Activated naive CD4-positive, alpha-beta T cell treated with anti-CD3 and anti-CD28 coated beads, Interleukin-2, amount 50 U/mL, for 24 hours (primary cell): Measurements from ENCODE around the gene CORT.
"Not testable (repeated sequence)": the region's sequence is repeated elsewhere in the genome, so short reads cannot be mapped to it uniquely, and the experiment has no call there.

Source experiments
- H3K27ac Mint-ChIP-seq: one replicate; pipeline ENCODE4 v1.8.0; 2021; ENCODE audit warnings: mild to moderate bottlenecking, mixed read lengths
- H3K27me3 Mint-ChIP-seq: one replicate; pipeline ENCODE4 v1.8.0; 2021; ENCODE audit warnings: mixed read lengths
- H3K36me3 Mint-ChIP-seq: one replicate; pipeline ENCODE4 v1.8.0; 2021; ENCODE audit warnings: mixed read lengths
- H3K4me1 Mint-ChIP-seq: one replicate; pipeline ENCODE4 v1.8.0; 2021; ENCODE audit warnings: mixed read lengths
- H3K4me3 Mint-ChIP-seq: one replicate; pipeline ENCODE4 v1.8.0; 2021; ENCODE audit warnings: mild to moderate bottlenecking, mixed read lengths
- H3K9me3 Mint-ChIP-seq: one replicate; pipeline ENCODE4 v1.8.0; 2021; ENCODE audit warnings: mixed read lengths

The CORT gene

DNA sequence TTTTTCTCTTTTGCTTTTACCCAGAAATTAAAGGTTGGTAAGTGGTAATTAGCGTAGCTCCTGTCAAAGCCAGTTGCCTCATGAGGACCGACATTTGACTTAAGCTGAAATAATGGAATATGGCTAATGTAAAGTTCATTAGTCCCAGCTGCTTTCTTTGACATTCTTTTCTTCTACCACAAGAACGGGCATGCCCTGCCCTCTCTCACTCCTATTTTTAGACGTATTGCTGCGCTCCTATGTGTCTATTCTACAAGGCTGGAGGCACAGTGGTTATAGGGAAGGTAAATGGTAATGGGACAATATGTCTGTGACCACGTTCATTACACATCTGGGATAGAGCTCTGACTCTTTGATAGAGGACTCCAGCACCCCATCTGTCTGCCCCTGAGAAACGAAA, 6.8 kb downstream of the CORT start:
- Mint-ChIP-seq H3K27ac (no peak overlapping the region), H3K9me3 (no peaks in the 10 kb centered on the region), H3K4me3 (no peak overlapping the region), H3K4me1 (peaks cover 14% of the 10 kb centered on the region), H3K27me3 (no peaks in the 10 kb centered on the region), H3K36me3 (peaks cover 2% of the 10 kb centered on the region)

GRCh38 chr1:10457462-10457861, 7.6 kb downstream of the CORT start:
- H3K4me1 Mint-ChIP-seq = peaks cover 14% of the 10 kb centered on the region
- not testable (repeated sequence) for H3K27me3 Mint-ChIP-seq, H3K36me3 Mint-ChIP-seq, H3K4me3 Mint-ChIP-seq, H3K9me3 Mint-ChIP-seq, H3K27ac Mint-ChIP-seq

- Mint-ChIP-seq H3K4me3 (no peak overlapping the region), H3K27me3 (no peaks in the 10 kb centered on the region), H3K4me1 (peaks cover 14% of the 10 kb centered on the region), H3K9me3 (no peaks in the 10 kb centered on the region), H3K27ac (no peak overlapping the region), H3K36me3 (peaks cover 2% of the 10 kb centered on the region)
These were observed 8.0 kb downstream of the CORT start for GRCh38 chr1:10457875-10458274.

DNA sequence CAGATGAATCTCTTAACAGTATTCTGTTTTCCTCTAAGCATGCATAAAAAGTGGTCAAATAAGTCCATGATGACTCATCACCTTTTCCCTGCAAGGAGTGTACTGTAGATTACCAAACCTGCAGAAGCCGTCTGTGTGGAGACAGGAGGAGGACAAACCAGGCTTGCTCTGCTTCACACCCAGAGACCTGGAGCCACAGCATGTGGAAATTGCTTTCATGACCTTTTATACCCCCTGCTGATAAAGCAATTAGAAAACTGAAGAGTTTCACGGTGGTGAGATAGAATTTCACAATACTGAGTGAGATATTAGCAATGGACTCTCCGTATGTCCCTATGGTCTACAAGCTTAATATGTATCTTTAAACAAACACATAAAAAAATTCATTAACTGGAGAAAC, 9.4 kb downstream of the CORT start:
- Mint-ChIP-seq H3K9me3 (no peaks in the 10 kb centered on the region), H3K4me1 (peaks cover 14% of the 10 kb centered on the region), H3K4me3 (no peak overlapping the region), H3K36me3 (peaks cover 2% of the 10 kb centered on the region), H3K27me3 (no peaks in the 10 kb centered on the region), H3K27ac (no peak overlapping the region)

DNA sequence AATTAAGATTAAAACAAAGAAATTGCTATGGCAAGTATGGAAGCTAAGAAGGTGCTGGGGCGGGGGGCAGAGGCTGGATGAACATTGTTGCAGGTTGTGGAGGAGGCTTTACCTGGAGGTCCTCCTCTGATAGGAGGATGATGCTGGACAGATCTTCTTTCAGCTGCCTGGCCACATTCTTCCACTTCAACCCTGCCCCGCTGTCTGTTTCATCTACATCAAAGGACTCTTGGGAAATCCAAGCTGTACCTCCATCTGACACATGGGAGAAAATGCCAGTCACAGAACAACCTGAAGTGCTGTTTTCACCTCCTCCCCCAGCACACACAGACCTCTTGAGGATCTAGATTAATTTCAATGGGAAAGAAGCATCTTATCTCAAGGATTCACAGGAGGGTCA, 17.2 kb downstream of the CORT start:
- H3K36me3 Mint-ChIP-seq = peaks cover 8% of the 10 kb centered on the region
- no peaks in the 10 kb centered on the region for H3K27me3 Mint-ChIP-seq
- no peaks in the 10 kb centered on the region for H3K9me3 Mint-ChIP-seq
- peaks cover 9% of the 10 kb centered on the region for H3K4me1 Mint-ChIP-seq
- H3K4me3 Mint-ChIP-seq = no peak overlapping the region
- H3K27ac Mint-ChIP-seq = no peak overlapping the region

DNA sequence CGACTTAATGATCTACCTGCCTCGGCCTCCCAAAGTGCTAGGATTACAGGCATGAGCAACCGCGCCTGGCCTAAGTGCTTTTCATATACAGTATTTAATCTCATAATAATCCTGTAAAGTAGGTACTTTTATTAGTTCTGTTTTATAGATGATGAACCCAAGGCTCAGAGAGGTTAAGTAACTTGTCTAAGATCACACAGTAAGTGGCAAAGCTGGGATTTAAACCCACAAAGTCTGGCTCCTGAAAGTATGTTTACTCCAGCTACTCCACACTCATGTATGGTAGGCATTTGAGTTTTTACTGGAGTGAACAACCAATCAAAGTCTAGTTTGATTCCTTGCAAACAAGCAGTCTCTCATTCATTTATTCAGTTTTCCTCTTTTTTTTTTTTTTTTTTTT, 20.2 kb downstream of the CORT start:
- peaks cover 8% of the 10 kb centered on the region for H3K36me3 Mint-ChIP-seq
- H3K27me3 Mint-ChIP-seq = no peaks in the 10 kb centered on the region
- H3K9me3 Mint-ChIP-seq = no peaks in the 10 kb centered on the region
- H3K4me1 Mint-ChIP-seq = peaks cover 28% of the 10 kb centered on the region
- H3K27ac Mint-ChIP-seq = no peak overlapping the region
- no peak overlapping the region for H3K4me3 Mint-ChIP-seq

- H3K27me3 Mint-ChIP-seq = no peaks in the 10 kb centered on the region
- H3K4me3 Mint-ChIP-seq = peak overlapping the region; percentile 97
- H3K9me3 Mint-ChIP-seq = no peaks in the 10 kb centered on the region
- H3K4me1 Mint-ChIP-seq = peaks cover 42% of the 10 kb centered on the region
- H3K36me3 Mint-ChIP-seq = peaks cover 8% of the 10 kb centered on the region
- H3K27ac Mint-ChIP-seq = peak overlapping the region; percentile 91
These were observed 21.8 kb downstream of the CORT start for GRCh38 chr1:10471411-10472219.

DNA sequence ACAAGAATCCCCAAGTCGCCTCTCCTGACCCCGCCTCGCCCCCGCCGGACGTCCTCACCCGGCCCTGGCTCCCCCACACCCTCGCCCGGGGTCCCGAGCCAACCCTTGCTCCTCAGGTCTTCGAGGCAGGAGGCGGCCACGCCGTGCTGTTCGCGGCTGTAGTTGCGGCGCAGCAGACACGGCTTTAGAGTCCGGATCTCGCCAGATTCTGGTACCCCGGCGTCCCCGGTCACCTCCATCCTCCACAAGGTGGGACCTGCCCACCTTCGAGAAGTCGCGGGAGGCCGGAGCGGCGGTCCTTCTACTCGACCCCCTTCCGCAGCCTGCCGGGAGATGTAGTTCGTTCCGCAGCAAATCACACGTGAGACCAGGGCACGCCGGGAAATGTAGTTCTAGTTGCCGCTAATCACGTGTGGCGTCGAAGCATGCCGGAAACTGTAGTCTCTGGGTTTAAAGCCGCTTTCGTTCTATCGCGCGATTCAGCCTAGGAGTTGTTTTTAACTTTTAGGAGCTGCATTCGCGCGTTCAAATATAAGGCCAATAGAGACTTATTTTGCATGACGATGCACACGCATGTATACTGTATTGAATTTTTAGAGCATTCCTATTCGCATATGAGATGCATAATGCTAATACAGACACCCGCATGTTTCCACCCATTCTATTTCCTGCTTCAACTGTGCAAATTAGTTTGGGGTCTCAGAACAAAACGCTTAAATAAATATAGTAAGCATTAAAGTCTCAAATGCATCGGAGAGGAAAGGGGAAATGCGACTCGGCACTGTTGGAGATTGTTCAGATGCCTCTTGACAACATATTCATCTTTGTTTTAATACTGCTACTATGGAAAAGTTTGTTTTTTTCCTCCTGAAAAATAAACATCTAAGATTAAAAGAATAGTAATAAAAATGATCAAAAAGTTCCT, 22.7 kb downstream of the CORT start, which contains the start of gene DFFA:
Gene DFFA, minus strand, starts transcription at position 310 of the 925 bp plus-strand sequence. Its CDS starts 71 bp downstream, at position 239.
- H3K27me3 Mint-ChIP-seq = no peaks in the 10 kb centered on the region
- H3K4me1 Mint-ChIP-seq = peaks cover 43% of the 10 kb centered on the region
- H3K9me3 Mint-ChIP-seq = no peaks in the 10 kb centered on the region

DNA sequence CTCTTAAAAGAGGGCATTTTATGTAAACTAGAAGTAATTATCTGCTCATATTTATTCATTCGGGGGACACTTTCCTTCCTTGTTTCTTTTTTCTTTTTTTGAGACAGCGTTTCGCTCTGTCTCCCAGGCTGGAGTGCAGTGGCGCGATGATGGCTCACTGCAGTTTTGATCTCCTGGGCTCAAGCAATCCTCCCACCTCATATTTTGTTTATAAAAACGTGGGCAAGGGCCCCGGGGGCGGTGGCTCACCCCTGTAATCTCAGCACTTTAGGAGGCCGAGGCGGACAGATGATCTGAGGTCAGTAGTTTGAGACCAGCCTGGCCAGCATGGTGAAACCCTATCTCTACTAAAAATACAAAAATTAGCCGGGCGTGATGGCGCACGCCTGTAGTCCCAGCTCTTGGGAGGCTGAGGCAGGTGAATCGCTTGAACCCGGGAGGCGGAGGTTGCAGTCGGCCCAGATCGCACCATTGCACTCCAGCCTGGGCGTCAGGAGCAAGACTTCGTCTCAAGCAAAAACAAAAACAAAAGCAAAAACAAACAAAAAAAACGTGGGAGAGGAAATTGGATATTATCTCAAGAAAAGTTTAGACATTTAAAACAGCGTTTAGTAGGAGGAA, 23.4 kb downstream of the CORT start:
- peaks cover 39% of the 10 kb centered on the region for H3K4me1 Mint-ChIP-seq
- peaks cover 2% of the 10 kb centered on the region for H3K36me3 Mint-ChIP-seq
- H3K4me3 Mint-ChIP-seq = peak overlapping the region; percentile 97
- peak overlapping the region; percentile 65 for H3K27ac Mint-ChIP-seq
- H3K27me3 Mint-ChIP-seq = no peaks in the 10 kb centered on the region
- H3K9me3 Mint-ChIP-seq = no peaks in the 10 kb centered on the region

More for the DNA sequence above, 22.7 kb downstream of the CORT start, which contains the start of gene DFFA:
- H3K36me3 Mint-ChIP-seq = peaks cover 8% of the 10 kb centered on the region
- H3K4me3 Mint-ChIP-seq = peak within 1 kb of the TSS; percentile 97
- peak within 1 kb of the TSS; percentile 91 for H3K27ac Mint-ChIP-seq

DNA sequence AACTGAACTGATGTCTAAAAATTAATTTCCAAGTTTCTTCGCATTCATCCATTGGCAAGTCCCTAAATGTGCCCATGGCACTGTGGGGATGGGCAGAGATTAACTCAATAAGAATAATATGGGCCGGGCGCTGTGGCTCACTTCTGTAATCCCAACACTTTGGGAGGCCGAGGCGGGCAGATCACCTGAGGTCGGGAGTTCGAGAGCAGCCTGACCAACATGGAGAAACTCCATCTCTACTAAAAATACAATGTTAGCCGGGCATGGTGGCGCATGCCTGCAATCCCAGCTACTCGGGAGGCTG, 24.4 kb downstream of the CORT start:
- peaks cover 38% of the 10 kb centered on the region for H3K4me1 Mint-ChIP-seq

GRCh38 chr1:10474613-10475507, 25.0 kb downstream of the CORT start, which contains the start of gene PEX14:
TSS of gene PEX14 (plus strand) at chr1:10474950. CDS start at chr1:10474967, 17 bp downstream.
- H3K36me3 Mint-ChIP-seq = no peaks in the 10 kb centered on the region
- H3K27me3 Mint-ChIP-seq = no peaks in the 10 kb centered on the region
- H3K9me3 Mint-ChIP-seq = no peaks in the 10 kb centered on the region
- peak within 1 kb of the TSS; percentile 98 for H3K4me3 Mint-ChIP-seq
- H3K4me1 Mint-ChIP-seq = peaks cover 38% of the 10 kb centered on the region
- H3K27ac Mint-ChIP-seq = peak within 1 kb of the TSS; percentile 96

More for the DNA sequence above, 24.4 kb downstream of the CORT start:
- H3K4me3 Mint-ChIP-seq = peak overlapping the region; percentile 98
- H3K36me3 Mint-ChIP-seq, H3K9me3 Mint-ChIP-seq, H3K27me3 Mint-ChIP-seq: not testable (repeated sequence)
- peak overlapping the region; percentile 92 for H3K27ac Mint-ChIP-seq

- Mint-ChIP-seq H3K4me1 (peaks cover 38% of the 10 kb centered on the region), H3K27ac (peak overlapping the region; percentile 96), H3K4me3 (peak overlapping the region; percentile 98), H3K36me3 (no peaks in the 10 kb centered on the region), H3K27me3 (no peaks in the 10 kb centered on the region), H3K9me3 (no peaks in the 10 kb centered on the region)
These were observed 25.7 kb downstream of the CORT start for GRCh38 chr1:10475510-10475909.

GRCh38 chr1:10479296-10479695, 29.5 kb downstream of the CORT start:
- H3K9me3 Mint-ChIP-seq = no peaks in the 10 kb centered on the region
- peaks cover 30% of the 10 kb centered on the region for H3K4me1 Mint-ChIP-seq
- no peaks in the 10 kb centered on the region for H3K27me3 Mint-ChIP-seq
- H3K4me3 Mint-ChIP-seq = no peak overlapping the region
- H3K36me3 Mint-ChIP-seq = no peaks in the 10 kb centered on the region
- H3K27ac Mint-ChIP-seq = no peak overlapping the region

- Mint-ChIP-seq H3K9me3 (no peaks in the 10 kb centered on the region), H3K27me3 (no peaks in the 10 kb centered on the region), H3K36me3 (peaks cover 3% of the 10 kb centered on the region), H3K4me1 (peaks cover 26% of the 10 kb centered on the region), H3K4me3 (no peak overlapping the region), H3K27ac (no peak overlapping the region)
These were observed 30.8 kb downstream of the CORT start for GRCh38 chr1:10480614-10481013.

- Mint-ChIP-seq H3K4me3 (no peak overlapping the region), H3K9me3 (no peaks in the 10 kb centered on the region), H3K27me3 (no peaks in the 10 kb centered on the region), H3K36me3 (peaks cover 10% of the 10 kb centered on the region), H3K4me1 (peaks cover 22% of the 10 kb centered on the region), H3K27ac (no peak overlapping the region)
These were observed 34.7 kb downstream of the CORT start for GRCh38 chr1:10484521-10484920.
